HEK293 (cell line): ENCODE measurements around the gene STX18.

Experiments used
- CTCF ChIA-PET: fragments of 350-600 bp; formaldehyde crosslinking; extraction: SDS; loops from one replicate; lab custom pipeline; 2021; ENCODE audit warnings: antibody characterized with exemption; lab: Yijun Ruan, JAX
- POLR2A ChIA-PET: fragments of 300-600 bp; formaldehyde crosslinking; extraction: SDS; loops from one replicate; lab custom pipeline; 2020; ENCODE audit warnings: antibody characterized with exemption, inconsistent platforms; lab: Yijun Ruan, JAX
- H3K27ac ChIP-seq: fragments of 200-500 bp; sonication (Bioruptor generic); 2 replicates; pipeline ENCODE4 v1.5.1; 2014; ENCODE audit warnings: low read depth, low read length, control low read depth, inconsistent platforms; ENCODE audit errors: extremely low read depth
- H3K36me3 ChIP-seq, 2 experiments: fragments of 200-500 bp in 1 of 2; sonication (Bioruptor generic) in 1 of 2; 1 replicate in 1 of 2; 2 replicates in 1 of 2; pipeline ENCODE4 v1.5.1; 2014 to 2017; ENCODE audit warnings: inconsistent platforms in 2 of 2, low read length in 2 of 2; ENCODE audit not compliant: control insufficient read depth in 2 of 2, insufficient read depth in 1 of 2
- H3K4me1 ChIP-seq: fragments of 200-500 bp; sonication (Bioruptor generic); 2 replicates; pipeline ENCODE4 v1.5.1; 2014; ENCODE audit warnings: mild to moderate bottlenecking, low read length, inconsistent platforms; ENCODE audit not compliant: control insufficient read depth, insufficient read depth
- H3K4me3 ChIP-seq: 2 replicates; pipeline ENCODE4 v1.5.1; 2011; ENCODE audit warnings: low read depth, mild to moderate bottlenecking, control low read depth, low read length, moderate library complexity
- H3K9me3 ChIP-seq: fragments of 200-500 bp; sonication (Bioruptor generic); 2 replicates; pipeline ENCODE4 v1.5.1; 2014; ENCODE audit warnings: low read depth, low read length, inconsistent platforms; ENCODE audit not compliant: control insufficient read depth, insufficient read depth
- IKZF3 ChIP-seq: fragments of 450-650 bp; IDR thresholded peaks from 2 replicates; pipeline ENCODE4 v1.5.0; 2018; ENCODE audit warnings: missing biosample characterization, mild to moderate bottlenecking, missing genetic modification characterization, moderate library complexity
- KLF1 ChIP-seq: fragments of 450-650 bp; formaldehyde crosslinking; IDR thresholded peaks from 2 replicates; pipeline ENCODE4 v1.5.1; 2016; ENCODE audit warnings: missing biosample characterization, missing genetic modification characterization
- KLF7 ChIP-seq: fragments of 450-650 bp; formaldehyde crosslinking; IDR thresholded peaks from 2 replicates; pipeline ENCODE4 v1.5.1; 2016; ENCODE audit warnings: missing biosample characterization, missing genetic modification characterization, borderline replicate concordance
- TSHZ1 ChIP-seq: fragments of 450-650 bp; formaldehyde crosslinking; IDR thresholded peaks from 2 replicates; pipeline ENCODE4 v1.5.1; 2016; ENCODE audit warnings: missing biosample characterization, missing genetic modification characterization, borderline replicate concordance
- YY1 ChIP-seq: fragments of 450-650 bp; formaldehyde crosslinking; IDR thresholded peaks from 2 replicates; pipeline ENCODE4 v1.5.1; 2018; ENCODE audit warnings: missing biosample characterization, missing genetic modification characterization
- YY2 ChIP-seq: fragments of 450-650 bp; formaldehyde crosslinking; IDR thresholded peaks from 2 replicates; pipeline ENCODE4 v1.5.1; 2016; ENCODE audit warnings: missing biosample characterization, missing genetic modification characterization
- ZBTB20 ChIP-seq: fragments of 450-650 bp; formaldehyde crosslinking; IDR thresholded peaks from 2 replicates; pipeline ENCODE4 v1.5.1; 2016; ENCODE audit warnings: missing biosample characterization, missing genetic modification characterization
- ZBTB48 ChIP-seq: fragments of 450-650 bp; formaldehyde crosslinking; IDR thresholded peaks from 2 replicates; pipeline ENCODE4 v1.5.1; 2016; ENCODE audit warnings: missing biosample characterization, missing genetic modification characterization
- ZBTB6 ChIP-seq: fragments of 450-650 bp; formaldehyde crosslinking; IDR thresholded peaks from 2 replicates; pipeline ENCODE4 v1.5.1; 2017; ENCODE audit warnings: missing biosample characterization, missing genetic modification characterization
- ZFP69B ChIP-seq: fragments of 450-650 bp; formaldehyde crosslinking; IDR thresholded peaks from 2 replicates; pipeline ENCODE4 v1.5.1; 2016; ENCODE audit warnings: missing biosample characterization, missing genetic modification characterization
- ZNF114 ChIP-seq: fragments of 450-650 bp; formaldehyde crosslinking; IDR thresholded peaks from 2 replicates; pipeline ENCODE4 v1.5.0; 2017; ENCODE audit warnings: missing biosample characterization, missing genetic modification characterization
- ZNF146 ChIP-seq: fragments of 450-650 bp; formaldehyde crosslinking; IDR thresholded peaks from 2 replicates; pipeline ENCODE4 v1.5.1; 2016; ENCODE audit warnings: missing biosample characterization, missing genetic modification characterization
- ZNF157 ChIP-seq: fragments of 450-650 bp; formaldehyde crosslinking; IDR thresholded peaks from 2 replicates; pipeline ENCODE4 v1.5.1; 2016; ENCODE audit warnings: missing biosample characterization, missing genetic modification characterization
- ZNF211 ChIP-seq: fragments of 450-650 bp; formaldehyde crosslinking; IDR thresholded peaks from 2 replicates; pipeline ENCODE4 v1.5.1; 2016; ENCODE audit warnings: low read depth, missing biosample characterization, missing genetic modification characterization
- ZNF248 ChIP-seq: fragments of 450-650 bp; formaldehyde crosslinking; IDR thresholded peaks from 2 replicates; pipeline ENCODE4 v1.5.1; 2017; ENCODE audit warnings: missing biosample characterization, missing genetic modification characterization
- ZNF335 ChIP-seq: fragments of 450-650 bp; formaldehyde crosslinking; conservative IDR thresholded peaks from 2 replicates; pipeline ENCODE4 v1.5.1; 2016; ENCODE audit warnings: missing biosample characterization, missing genetic modification characterization
- ZNF398 ChIP-seq: fragments of 450-650 bp; formaldehyde crosslinking; IDR thresholded peaks from 2 replicates; pipeline ENCODE4 v1.5.1; 2017; ENCODE audit warnings: missing biosample characterization, missing genetic modification characterization
- ZNF416 ChIP-seq: fragments of 450-650 bp; formaldehyde crosslinking; IDR thresholded peaks from 2 replicates; pipeline ENCODE4 v1.5.1; 2016; ENCODE audit warnings: missing biosample characterization, missing genetic modification characterization
- ZNF664 ChIP-seq: fragments of 450-650 bp; formaldehyde crosslinking; IDR thresholded peaks from 2 replicates; pipeline ENCODE4 v1.5.1; 2016; ENCODE audit warnings: missing biosample characterization, missing genetic modification characterization
- ZNF792 ChIP-seq: fragments of 450-650 bp; formaldehyde crosslinking; IDR thresholded peaks from 2 replicates; pipeline ENCODE4 v1.5.1; 2016; ENCODE audit warnings: missing biosample characterization, missing genetic modification characterization

Gene STX18

GRCh38 chr4:4408576-4409335 is 133.1 kb downstream of the STX18 start:
- POLR2A ChIA-PET, result no interaction called here
- TF ChIP-seq TSHZ1 (tag by site-specific recombination) (no peak), ZNF146 (no peak), YY2 (tag by site-specific recombination) (no peak), ZBTB20 (tag by site-specific recombination) (no peak), IKZF3 (tag by site-specific recombination) (no peak)
- CTCF ChIA-PET, result interaction anchor here (1.5 kb wide), 1 partner anchor 23 kb away, joined by 4 read pairs; no protein-coding TSS in a partner anchor
- Histone ChIP-seq H3K4me1 (no peaks in the 10 kb centered on the region), H3K36me3 (no peaks in the 10 kb centered on the region), H3K9me3 (no peaks in the 10 kb centered on the region), H3K4me3 (no peak overlapping the region), H3K27ac (no peak overlapping the region)

GRCh38 chr4:4408132-4408523 is 133.7 kb downstream of the STX18 start:
- Histone ChIP-seq H3K4me3 (no peak overlapping the region), H3K36me3 (no peaks in the 10 kb centered on the region), H3K27ac (no peak overlapping the region), H3K4me1 (no peaks in the 10 kb centered on the region), H3K9me3 (no peaks in the 10 kb centered on the region)
- no peak for TF ChIP-seq ZNF157 (tag by site-specific recombination)
- TF ChIP-seq ZNF211 (tag by site-specific recombination), result no peak
- TF ChIP-seq YY1, result no peak
- TF ChIP-seq ZBTB6 (tag by site-specific recombination), result no peak
- ChIA-PET POLR2A (no interaction called here), CTCF (interaction anchor here (1.5 kb wide), 1 partner anchor 23 kb away, joined by 4 read pairs; no protein-coding TSS in a partner anchor)

- no peaks in the 10 kb centered on the region for H3K36me3 ChIP-seq
- ChIA-PET CTCF (interaction anchor here (1.5 kb wide), 1 partner anchor 24 kb away, joined by 4 read pairs; no protein-coding TSS in a partner anchor), POLR2A (no interaction called here)
- no peak overlapping the region for H3K4me3 ChIP-seq
- no peaks in the 10 kb centered on the region for H3K4me1 ChIP-seq
- H3K9me3 ChIP-seq, result no peaks in the 10 kb centered on the region
- no peak overlapping the region for H3K27ac ChIP-seq
- no peak for TF ChIP-seq ZNF792 (tag by site-specific recombination)
- no peak for TF ChIP-seq ZBTB48
- no peak for TF ChIP-seq ZNF114 (tag by site-specific recombination)
- no peak for TF ChIP-seq ZNF664 (tag by site-specific recombination)
- no peak for TF ChIP-seq ZNF398 (tag by site-specific recombination)
- TF ChIP-seq ZNF416 (tag by site-specific recombination), result no peak
- TF ChIP-seq KLF1, result no peak
- TF ChIP-seq ZNF335, result no peak
- no peak for TF ChIP-seq ZFP69B (tag by site-specific recombination)
- TF ChIP-seq TSHZ1 (tag by site-specific recombination), result no peak
- TF ChIP-seq KLF7 (tag by site-specific recombination), result no peak
- no peak for TF ChIP-seq ZNF248 (tag by site-specific recombination)
Measured at GRCh38 chr4:4407299-4408131, 134.3 kb downstream of the STX18 start.
